ENCODE data around the gene DCN. TPM values are rescaled to one million over a fixed set of nuclear protein-coding genes. Genes with fewer than 3 reads are reported as not detected.

DCN gene
- total RNA-seq, 4 donors from 2014 or later, result 753 to 2,728 (median 2,146) TPM

DNA sequence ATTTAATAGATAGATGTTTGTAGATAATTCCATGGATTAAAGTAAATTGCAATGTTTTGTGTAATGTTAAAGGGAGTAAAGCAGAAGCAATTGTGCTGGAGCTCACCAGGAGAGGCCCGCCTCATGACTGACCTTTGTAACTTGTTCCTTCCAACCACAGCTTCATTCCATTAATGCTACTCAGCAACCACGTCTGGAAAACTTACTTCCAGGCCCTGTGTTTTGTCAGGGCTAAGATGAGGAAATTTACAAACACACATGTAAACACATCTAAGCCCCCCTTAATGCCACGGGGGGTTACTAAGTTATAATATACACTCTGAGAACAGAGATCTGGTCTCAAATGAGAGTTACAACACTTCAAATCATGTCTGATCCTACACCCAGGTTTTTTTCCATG, 83.7 kb downstream of the DCN start:
- TF ChIP-seq, protein P1, sequence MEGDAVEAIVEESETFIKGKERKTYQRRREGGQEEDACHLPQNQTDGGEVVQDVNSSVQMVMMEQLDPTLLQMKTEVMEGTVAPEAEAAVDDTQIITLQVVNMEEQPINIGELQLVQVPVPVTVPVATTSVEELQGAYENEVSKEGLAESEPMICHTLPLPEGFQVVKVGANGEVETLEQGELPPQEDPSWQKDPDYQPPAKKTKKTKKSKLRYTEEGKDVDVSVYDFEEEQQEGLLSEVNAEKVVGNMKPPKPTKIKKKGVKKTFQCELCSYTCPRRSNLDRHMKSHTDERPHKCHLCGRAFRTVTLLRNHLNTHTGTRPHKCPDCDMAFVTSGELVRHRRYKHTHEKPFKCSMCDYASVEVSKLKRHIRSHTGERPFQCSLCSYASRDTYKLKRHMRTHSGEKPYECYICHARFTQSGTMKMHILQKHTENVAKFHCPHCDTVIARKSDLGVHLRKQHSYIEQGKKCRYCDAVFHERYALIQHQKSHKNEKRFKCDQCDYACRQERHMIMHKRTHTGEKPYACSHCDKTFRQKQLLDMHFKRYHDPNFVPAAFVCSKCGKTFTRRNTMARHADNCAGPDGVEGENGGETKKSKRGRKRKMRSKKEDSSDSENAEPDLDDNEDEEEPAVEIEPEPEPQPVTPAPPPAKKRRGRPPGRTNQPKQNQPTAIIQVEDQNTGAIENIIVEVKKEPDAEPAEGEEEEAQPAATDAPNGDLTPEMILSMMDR (IDR thresholded peaks at IDR 0.05), result no peak
- peak; percentile 44 for ATAC-seq (ENCODE audit: low FRiP score)
- no peak for DNase-seq (ENCODE audit: low spot score)

DNA sequence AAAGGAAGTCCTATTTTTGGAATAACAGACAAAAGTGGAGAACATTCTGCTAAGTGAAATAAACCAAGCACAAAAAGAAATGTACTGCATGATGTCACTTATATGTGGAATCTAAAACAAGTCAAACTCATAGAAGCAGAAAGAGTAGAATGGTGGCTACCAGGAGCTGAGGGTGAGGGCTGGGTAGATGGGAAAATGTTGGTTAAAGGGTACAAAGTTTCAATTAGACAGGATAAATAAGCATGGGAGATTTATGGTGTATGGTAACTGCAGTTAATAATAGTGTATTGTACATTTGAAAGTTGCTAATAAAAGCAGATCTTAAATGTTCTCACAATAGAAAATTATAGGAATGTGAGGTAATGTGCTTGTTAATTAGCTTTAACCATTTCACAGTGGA, 84.2 kb downstream of the DCN start:
- ATAC-seq (ENCODE audit: low FRiP score), result no peak
- no peak for DNase-seq (ENCODE audit: low spot score)
- TF ChIP-seq, protein P1 (IDR thresholded peaks at IDR 0.05), result no peak

DNA sequence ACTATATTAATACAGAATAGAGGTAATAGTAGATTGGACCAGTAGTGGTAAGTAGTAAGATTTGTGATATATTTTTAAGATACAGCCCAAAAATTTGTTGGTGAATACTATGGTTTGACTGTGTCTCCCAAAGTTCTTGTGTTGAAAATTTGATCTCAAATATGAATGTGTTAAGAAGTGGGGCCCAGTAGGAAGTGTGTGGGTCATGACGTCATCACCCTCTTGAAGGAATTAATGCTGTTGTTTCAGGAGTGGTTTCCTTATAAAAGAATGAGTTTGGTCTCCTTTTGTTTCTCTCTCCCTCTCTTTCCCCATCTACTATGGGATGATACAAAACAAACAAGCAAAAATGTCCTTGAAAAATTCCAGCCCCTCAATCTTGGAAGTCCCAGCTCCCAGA, 87.7 kb downstream of the DCN start:
- no peak for ATAC-seq (ENCODE audit: low FRiP score)
- DNase-seq (ENCODE audit: low spot score), result no peak

DNA sequence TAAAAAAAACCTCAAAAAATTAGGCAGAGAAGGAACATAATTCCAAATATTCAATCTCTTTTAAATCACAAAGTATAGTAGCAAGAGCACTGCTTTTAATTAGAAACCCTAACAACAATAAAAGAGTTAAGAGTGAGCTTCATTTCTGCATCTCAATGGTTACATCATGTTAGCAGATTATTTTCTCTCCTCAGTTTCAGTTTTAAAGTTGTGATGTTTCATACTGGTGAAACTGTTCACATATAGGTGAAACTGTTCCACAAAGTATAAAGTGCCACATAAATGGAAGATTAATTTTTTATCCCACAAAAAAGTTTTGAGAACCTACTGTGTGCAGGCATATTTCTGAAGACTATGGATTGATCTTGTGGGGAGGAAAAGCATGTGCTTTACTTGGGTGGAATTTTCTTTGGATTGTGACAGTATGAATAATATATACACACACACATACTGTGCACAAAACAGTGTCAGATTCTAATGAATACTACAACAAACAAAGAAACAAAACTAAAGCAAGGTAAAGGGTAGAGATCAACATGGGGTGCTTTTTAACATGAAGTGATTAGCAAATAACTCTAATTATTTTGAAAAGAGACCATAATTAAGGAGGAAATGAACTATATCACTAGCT, 88.5 kb downstream of the DCN start:
- TF ChIP-seq, protein P1 (IDR thresholded peaks at IDR 0.05), result no peak
- DNase-seq (ENCODE audit: low spot score), result no peak
- ATAC-seq (ENCODE audit: low FRiP score), result no peak

More for the DNA sequence above, 87.7 kb downstream of the DCN start:
- TF ChIP-seq, protein P1 (IDR thresholded peaks at IDR 0.05), result no peak

DNA sequence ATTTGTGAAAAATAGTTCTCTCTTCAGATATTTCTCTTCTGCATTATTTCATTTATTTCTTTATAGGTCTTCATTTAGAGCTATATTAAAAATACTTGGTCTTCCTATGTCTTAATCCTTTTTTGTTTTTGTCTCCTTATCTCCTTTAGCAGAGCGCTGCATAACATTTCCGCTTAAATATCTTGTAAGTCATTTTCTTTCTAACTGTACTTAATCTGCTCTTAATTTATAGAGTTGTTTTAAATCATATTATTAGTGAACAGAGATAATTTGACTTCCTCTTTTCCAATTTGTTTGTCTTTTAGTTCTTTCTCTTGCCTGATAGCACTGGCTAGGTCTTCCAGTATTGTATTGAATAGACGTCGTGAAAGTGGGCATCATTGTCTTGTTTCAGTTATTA, 89.3 kb downstream of the DCN start:
- TF ChIP-seq, protein P1 (IDR thresholded peaks at IDR 0.05), result no peak
- ATAC-seq (ENCODE audit: low FRiP score) (no peak), DNase-seq (ENCODE audit: low spot score) (no peak)

DNA sequence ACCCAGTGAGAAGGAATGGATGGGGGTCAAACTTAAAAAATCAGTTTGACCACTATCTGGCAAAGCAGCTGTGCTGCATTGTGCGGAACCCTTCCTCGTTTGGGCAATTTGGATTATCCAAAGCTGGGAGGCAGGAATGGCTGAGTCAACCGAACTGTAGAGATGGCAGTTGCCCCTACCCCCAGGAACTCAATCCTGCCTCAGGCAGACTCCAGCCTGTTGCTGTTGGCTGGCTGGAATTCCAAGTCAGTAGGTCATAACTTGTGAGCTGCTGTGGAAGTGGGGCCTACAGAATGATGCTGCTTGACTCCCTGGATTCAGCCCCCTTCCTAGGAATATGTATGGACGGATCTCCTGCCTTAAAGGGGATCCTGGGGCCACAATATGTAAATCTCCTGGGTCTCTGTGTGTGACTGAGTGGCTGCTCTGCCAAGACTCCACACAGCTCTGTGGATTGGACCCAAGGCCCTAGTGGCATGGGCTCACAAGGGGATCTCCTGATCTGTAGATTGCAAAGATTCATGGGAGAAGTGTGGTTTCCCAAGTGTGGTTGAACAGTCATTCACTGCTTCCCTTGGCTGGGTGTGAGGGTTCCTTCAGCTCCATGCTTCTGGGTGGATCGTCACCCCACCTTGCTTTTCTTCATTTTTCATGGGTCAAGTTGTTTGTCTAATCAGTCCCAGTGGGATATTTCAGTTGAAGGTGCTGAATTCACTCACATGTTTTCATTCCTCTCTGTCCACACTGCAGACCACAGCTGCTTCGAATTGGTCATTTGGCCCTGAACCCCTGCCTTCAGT, 90.5 kb downstream of the DCN start:
- ATAC-seq (ENCODE audit: low FRiP score) (no peak), DNase-seq (ENCODE audit: low spot score) (no peak)
- TF ChIP-seq, protein P1 (IDR thresholded peaks at IDR 0.05), result no peak

Small RNAs within 50 kb of the gene (small RNA-seq; reads per million reads assigned to genes)
- gene AC007115.1, result not detected

Other genes with a start within 250 kb of the DCN start
- gene CCER1, start 227.6 kb downstream of the DCN start, total RNA-seq, result not detected
- not detected for gene EPYC, start 177.8 kb downstream of the DCN start, total RNA-seq
- not detected for gene KERA, start 124.8 kb downstream of the DCN start, total RNA-seq
- 100 to 1,000 TPM; 213 to 557 (median 340) TPM for gene LUM, start 71.3 kb downstream of the DCN start, total RNA-seq